HUES48 (cell line): ENCODE data around the gene SOX1.

ENCODE experiments used
- H3K27ac ChIP-seq: one replicate; pipeline ENCODE4 v1.7.0; 2013; ENCODE audit warnings: low read depth, low read length, inconsistent platforms
- H3K27me3 ChIP-seq: 2 replicates; pipeline ENCODE4 v1.6.1; 2013; ENCODE audit warnings: mild to moderate bottlenecking, low read length; ENCODE audit not compliant: control insufficient read depth, insufficient read depth
- H3K36me3 ChIP-seq: 2 replicates; pipeline ENCODE4 v1.6.1; 2013; ENCODE audit warnings: low read length; ENCODE audit not compliant: control insufficient read depth, insufficient read depth
- H3K4me1 ChIP-seq: 2 replicates; pipeline ENCODE4 v1.6.1; 2013; ENCODE audit warnings: mild to moderate bottlenecking, low read length; ENCODE audit not compliant: control insufficient read depth, insufficient read depth
- H3K4me3 ChIP-seq: 2 replicates; pipeline ENCODE4 v1.5.1; 2013; ENCODE audit warnings: mild to moderate bottlenecking, low read depth, low read length
- H3K9ac ChIP-seq: 2 replicates; pipeline ENCODE4 v1.6.1; 2013; ENCODE audit warnings: mild to moderate bottlenecking, low read depth, low read length, moderate library complexity
- H3K9me3 ChIP-seq: 2 replicates; pipeline ENCODE4 v1.6.1; 2013; ENCODE audit warnings: low read length; ENCODE audit not compliant: control insufficient read depth, insufficient read depth

SOX1 gene

DNA sequence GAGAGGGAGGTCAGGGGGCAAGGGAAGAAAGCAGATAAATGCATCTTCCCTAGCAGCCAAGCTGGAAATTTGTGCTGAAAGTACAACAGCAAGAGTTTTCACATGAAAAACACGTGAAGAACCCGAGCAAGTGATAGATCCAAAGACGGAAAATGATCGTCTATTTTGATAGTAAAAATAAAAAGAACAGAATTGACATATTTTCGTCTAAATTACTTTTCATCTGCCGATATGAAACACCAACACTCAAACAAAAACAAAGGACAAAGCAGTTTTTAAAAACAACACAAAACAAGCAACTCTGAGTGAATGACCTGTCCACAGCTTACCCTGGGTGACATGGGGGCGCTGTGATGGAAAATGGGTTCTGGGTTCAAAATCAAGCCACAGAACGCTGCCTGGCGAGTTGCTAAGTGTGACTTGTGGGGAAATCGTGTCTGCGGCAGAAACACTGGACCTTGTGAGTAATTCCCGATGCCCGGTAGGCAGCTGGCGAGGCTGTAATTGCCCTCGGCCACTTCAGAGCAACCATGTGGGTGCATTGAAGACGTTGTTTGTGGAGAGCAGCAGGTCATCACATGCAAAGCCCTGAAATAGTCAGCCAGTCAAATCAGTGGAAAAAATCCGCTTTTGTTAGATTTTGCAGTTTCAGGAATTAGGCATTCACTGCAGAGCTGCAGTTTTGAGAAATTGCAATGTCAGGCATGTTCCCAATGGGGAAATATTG lies 7.4 kb downstream of the SOX1 start:
- Histone ChIP-seq H3K27ac (no peak overlapping the region), H3K9me3 (no peaks in the 10 kb centered on the region), H3K27me3 (peaks cover 83% of the 10 kb centered on the region), H3K4me1 (peaks cover 34% of the 10 kb centered on the region), H3K9ac (no peak overlapping the region), H3K36me3 (no peaks in the 10 kb centered on the region), H3K4me3 (peak overlapping the region; percentile 61)

DNA sequence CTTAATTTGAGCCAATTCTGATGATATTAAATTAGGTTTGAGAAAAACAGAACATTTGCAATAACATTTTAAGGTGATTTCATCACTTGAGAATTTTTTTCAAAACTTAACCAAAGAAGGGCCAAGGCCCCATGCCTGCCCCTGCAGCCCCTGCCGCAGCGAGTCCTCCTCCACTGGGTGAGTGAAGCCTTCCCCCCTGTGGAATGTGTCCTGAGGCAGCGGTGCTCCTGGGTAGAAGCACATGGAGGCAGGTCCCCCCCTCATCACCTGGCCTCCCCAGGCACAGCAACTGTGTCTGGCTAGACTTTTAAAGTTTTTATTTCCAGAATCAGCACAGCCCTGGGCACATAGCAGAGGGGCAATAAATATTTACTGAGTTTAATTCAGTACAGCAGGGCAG lies 10.8 kb downstream of the SOX1 start:
- H3K36me3 ChIP-seq: no peaks in the 10 kb centered on the region
- H3K4me1 ChIP-seq: peaks cover 38% of the 10 kb centered on the region
- H3K9ac ChIP-seq: no peak overlapping the region
- no peaks in the 10 kb centered on the region for H3K9me3 ChIP-seq
- no peak overlapping the region for H3K4me3 ChIP-seq
- H3K27me3 ChIP-seq: peaks cover 60% of the 10 kb centered on the region
- H3K27ac ChIP-seq: no peak overlapping the region

DNA sequence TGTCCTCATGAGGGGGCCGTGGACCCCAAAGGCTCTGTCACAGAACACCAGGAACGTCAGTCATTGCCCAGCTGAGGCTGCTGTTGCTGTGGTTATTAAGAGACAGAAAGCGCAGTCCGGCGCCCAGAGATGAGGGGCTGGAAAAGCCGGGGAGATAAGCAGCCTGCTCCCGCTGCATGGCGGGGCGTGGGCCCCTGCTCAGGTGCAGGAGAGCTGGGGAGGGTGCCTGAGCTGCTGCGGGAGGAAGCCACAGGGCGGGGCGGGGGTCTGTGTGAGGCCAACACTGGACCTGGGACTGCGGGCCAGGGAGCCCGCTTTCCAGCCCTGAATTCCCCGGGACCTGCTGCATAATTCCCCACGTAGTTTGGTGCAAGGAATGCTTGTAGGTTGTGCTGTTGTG lies 11.3 kb downstream of the SOX1 start:
- no peak overlapping the region for H3K9ac ChIP-seq
- H3K27ac ChIP-seq: no peak overlapping the region
- H3K27me3 ChIP-seq: peaks cover 60% of the 10 kb centered on the region
- no peaks in the 10 kb centered on the region for H3K9me3 ChIP-seq
- H3K4me3 ChIP-seq: no peak overlapping the region
- H3K36me3 ChIP-seq: no peaks in the 10 kb centered on the region
- H3K4me1 ChIP-seq: peaks cover 38% of the 10 kb centered on the region

DNA sequence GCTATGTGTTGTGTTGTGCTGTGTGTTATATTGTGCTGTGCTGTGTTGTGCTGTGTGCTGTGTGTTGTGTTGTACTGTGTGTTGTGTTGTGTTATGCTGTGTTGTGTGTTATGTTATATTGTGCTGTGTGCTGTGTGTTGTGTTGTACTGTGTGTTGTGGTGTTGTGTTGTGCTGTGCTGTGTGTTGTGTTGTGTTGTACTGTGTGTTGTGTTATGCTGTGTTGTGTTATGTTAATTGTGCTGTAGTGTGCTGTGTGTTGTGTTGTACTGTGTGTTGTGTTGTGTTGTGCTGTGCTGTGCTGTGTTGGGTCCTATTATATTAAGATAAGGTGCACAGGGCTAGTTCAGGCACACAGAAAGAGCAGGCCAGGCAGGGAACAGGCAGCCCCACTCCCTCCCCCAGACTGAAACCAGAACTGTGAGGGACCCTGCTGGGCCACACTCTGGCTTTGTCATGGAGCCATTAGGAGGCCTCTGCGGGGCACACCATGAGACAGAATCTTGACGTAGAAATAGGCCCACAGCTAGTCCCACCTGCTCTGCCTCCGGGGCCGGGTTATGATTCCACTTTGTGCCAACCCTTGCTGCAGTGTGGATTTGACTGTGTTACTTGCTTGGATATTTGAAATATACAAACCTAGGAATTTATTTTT lies 12.1 kb downstream of the SOX1 start:
- peak overlapping the region; percentile 59 for H3K27ac ChIP-seq
- H3K4me3 ChIP-seq: no peak overlapping the region
- H3K27me3 ChIP-seq: peaks cover 56% of the 10 kb centered on the region

DNA sequence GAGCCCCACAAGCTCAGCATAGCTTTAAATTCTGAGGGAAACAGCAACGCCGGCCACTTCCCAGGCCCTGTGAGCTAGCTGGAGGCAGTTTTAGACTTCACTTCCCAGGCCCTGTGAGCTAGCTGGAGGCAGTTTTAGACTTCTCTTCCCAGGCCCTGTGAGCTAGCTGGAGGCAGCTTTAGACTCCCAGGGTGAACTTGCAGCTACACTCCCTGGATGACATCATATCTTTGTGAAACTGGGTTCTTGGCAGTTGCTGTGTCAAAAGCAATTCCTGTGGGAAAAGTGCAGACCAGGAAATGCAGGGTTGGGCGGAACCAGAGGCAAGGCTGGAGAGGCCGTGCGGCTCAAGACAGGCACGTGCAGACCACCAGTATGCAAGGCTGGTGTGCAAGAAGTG lies 12.7 kb downstream of the SOX1 start:
- peaks cover 49% of the 10 kb centered on the region for H3K27me3 ChIP-seq
- H3K9me3 ChIP-seq: peaks cover 11% of the 10 kb centered on the region
- H3K9ac ChIP-seq: no peak overlapping the region
- peak overlapping the region; percentile 59 for H3K27ac ChIP-seq
- H3K36me3 ChIP-seq: no peaks in the 10 kb centered on the region
- H3K4me1 ChIP-seq: peaks cover 28% of the 10 kb centered on the region
- H3K4me3 ChIP-seq: no peak overlapping the region

More for the DNA sequence above, 12.1 kb downstream of the SOX1 start:
- Histone ChIP-seq H3K4me1 (peaks cover 35% of the 10 kb centered on the region), H3K9ac (no peak overlapping the region), H3K9me3 (peaks cover 5% of the 10 kb centered on the region), H3K36me3 (no peaks in the 10 kb centered on the region)

DNA sequence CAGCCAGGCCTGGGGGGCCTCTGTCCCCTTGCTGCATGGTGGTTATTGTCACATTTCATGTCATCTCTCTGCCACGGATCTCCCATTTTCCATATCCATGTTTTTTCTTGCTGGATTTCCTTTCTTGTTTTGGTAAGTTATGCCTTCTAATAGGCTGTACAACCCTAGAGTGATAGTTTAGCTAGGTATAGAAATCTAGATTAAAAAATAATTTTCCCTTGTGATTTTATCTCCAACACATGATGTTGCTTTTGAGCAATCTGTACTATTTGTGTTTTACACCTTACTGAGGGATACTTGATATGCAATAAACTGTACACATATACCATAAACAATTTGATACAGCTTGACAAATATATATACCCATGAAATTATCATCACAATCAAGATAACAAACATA lies 17.0 kb downstream of the SOX1 start:
- H3K4me3 ChIP-seq: no peak overlapping the region
- peaks cover 11% of the 10 kb centered on the region; the same call in 1 of the 2 replicates for H3K4me1 ChIP-seq
- no peak overlapping the region for H3K9ac ChIP-seq
- peaks cover 20% of the 10 kb centered on the region for H3K9me3 ChIP-seq
- no peak overlapping the region for H3K27ac ChIP-seq
- no peaks in the 10 kb centered on the region for H3K36me3 ChIP-seq
- peaks cover 6% of the 10 kb centered on the region; the same call in 1 of the 2 replicates for H3K27me3 ChIP-seq

DNA sequence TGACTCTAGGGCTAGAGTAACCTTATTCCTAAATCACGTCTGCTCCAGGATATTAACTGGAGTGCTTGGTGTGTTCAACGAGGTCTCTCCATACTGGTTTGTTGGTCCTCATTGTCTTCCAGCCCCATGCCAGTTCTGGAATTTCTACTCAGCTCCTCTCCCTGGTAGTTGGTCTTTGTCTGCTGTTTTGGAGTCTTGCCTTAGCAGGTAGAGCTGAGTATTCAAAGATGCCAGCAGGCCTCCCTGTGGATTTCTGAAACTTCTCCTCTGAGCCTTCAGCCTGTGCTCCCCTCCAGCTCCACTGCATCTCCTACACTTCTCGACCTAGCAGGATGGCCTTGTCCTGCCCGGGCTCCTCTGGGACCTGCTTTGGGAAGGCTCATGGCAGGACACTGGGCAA lies 25.5 kb downstream of the SOX1 start:
- no peaks in the 10 kb centered on the region for H3K9me3 ChIP-seq
- H3K4me1 ChIP-seq: peaks cover 9% of the 10 kb centered on the region; the same call in 1 of the 2 replicates
- H3K36me3 ChIP-seq: no peaks in the 10 kb centered on the region
- no peak overlapping the region for H3K9ac ChIP-seq
- no peak overlapping the region for H3K4me3 ChIP-seq
- no peak overlapping the region for H3K27ac ChIP-seq
- H3K27me3 ChIP-seq: peaks cover 5% of the 10 kb centered on the region

DNA sequence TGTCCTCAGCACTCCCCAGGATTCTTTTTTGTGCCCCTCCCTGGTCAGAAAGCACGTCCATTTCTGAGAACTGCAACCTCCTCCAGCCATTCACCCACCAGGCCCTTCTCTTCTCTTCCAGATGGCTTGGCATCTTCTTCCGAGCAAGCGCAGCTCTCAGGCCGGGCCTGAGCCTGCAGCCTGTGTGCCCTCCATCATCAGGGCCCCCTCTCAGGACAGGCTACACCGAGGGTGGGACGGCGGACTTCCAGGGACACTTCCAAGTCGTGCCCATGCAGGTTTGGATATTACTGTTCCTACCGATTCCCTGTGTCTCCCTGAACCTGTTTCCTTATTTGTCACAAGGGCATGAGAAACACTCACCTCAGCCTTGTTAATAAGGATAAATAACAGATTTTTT lies 28.4 kb downstream of the SOX1 start:
- peaks cover 9% of the 10 kb centered on the region; the same call in 1 of the 2 replicates for H3K4me1 ChIP-seq
- no peaks in the 10 kb centered on the region for H3K9me3 ChIP-seq
- no peaks in the 10 kb centered on the region for H3K36me3 ChIP-seq
- H3K27me3 ChIP-seq: peaks cover 21% of the 10 kb centered on the region; the same call in 1 of the 2 replicates
- H3K9ac ChIP-seq: no peak overlapping the region
- H3K4me3 ChIP-seq: no peak overlapping the region
- no peak overlapping the region for H3K27ac ChIP-seq

DNA sequence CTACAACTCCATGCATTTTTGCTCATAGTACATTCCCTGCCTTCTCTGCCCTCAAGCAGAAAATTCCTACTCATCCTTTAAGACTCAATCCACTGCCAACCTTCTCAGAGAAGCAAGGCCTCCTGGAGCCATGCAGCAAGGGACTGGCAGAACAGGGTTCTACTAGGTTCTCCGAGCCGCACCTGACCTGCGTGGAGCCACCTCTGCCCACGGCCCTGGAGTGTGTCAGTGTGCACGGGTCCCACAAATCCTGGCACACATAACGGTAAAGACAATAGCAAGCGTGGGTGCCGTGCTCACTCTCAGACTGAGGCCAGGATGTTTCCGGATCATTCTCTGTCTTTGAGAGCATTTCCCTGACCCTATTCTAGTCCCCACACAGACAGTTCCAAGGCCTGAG lies 30.0 kb downstream of the SOX1 start:
- H3K36me3 ChIP-seq: no peaks in the 10 kb centered on the region
- no peaks in the 10 kb centered on the region for H3K9me3 ChIP-seq
- H3K4me1 ChIP-seq: peaks cover 9% of the 10 kb centered on the region
- no peak overlapping the region for H3K4me3 ChIP-seq
- no peak overlapping the region for H3K9ac ChIP-seq
- H3K27ac ChIP-seq: no peak overlapping the region
- peaks cover 35% of the 10 kb centered on the region for H3K27me3 ChIP-seq

DNA sequence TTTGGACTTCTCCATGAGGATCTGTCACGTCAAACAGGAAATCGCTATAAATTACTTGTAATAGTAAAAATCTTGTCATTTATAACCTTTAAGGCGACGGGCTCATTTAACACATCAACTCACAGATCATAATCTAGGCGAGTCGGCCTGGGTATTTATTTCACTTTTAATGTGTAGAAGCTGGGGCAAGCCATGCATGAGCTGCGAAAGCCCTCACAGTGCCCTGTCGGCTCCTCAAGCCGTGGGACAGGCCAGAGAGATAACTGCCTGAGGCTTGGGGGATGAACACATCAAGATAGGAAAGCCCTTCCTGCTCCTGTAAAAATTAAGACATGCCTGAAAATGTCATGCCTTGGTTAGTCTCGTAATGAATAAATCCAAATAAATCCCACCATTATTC lies 30.8 kb downstream of the SOX1 start:
- Histone ChIP-seq H3K9ac (no peak overlapping the region), H3K4me3 (no peak overlapping the region), H3K4me1 (peaks cover 7% of the 10 kb centered on the region), H3K36me3 (no peaks in the 10 kb centered on the region), H3K27ac (no peak overlapping the region), H3K9me3 (no peaks in the 10 kb centered on the region), H3K27me3 (peaks cover 43% of the 10 kb centered on the region)

DNA sequence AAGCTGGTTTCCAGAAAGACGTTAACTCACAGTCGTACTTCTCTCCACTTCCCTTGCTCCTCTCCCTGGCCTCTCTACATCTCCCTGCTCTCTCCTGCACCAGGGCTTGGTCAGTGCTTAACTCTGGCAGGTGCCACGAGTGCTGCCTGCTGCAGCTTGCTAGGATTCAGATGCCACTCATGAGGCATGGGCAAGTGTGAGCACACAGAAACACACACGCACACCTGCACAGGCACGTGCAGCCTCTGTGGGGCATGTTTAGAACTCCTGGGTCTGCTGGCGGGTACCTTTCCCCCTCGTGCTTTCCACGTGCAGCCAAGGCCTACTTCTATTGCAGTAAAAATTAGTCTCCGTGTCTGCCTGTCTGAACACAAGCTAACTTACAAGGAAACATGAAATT lies 31.8 kb downstream of the SOX1 start:
- H3K9me3 ChIP-seq: no peaks in the 10 kb centered on the region
- no peak overlapping the region for H3K27ac ChIP-seq
- peaks cover 13% of the 10 kb centered on the region for H3K4me1 ChIP-seq
- H3K9ac ChIP-seq: no peak overlapping the region
- H3K36me3 ChIP-seq: no peaks in the 10 kb centered on the region
- no peak overlapping the region for H3K4me3 ChIP-seq
- peaks cover 53% of the 10 kb centered on the region for H3K27me3 ChIP-seq
